ENCODE measurements around the gene HLA-DQA1. TPM values are rescaled to one million over a fixed set of nuclear protein-coding genes. Genes with fewer than 3 reads are reported as not detected.
"Not testable (repeated sequence)": the region's sequence is repeated elsewhere in the genome, so short reads cannot be mapped to it uniquely, and the experiment has no call there.

Gene HLA-DQA1
- total and polyA plus RNA-seq, 12 donors = 1.3 to 136 (median 13.3) TPM

DNA sequence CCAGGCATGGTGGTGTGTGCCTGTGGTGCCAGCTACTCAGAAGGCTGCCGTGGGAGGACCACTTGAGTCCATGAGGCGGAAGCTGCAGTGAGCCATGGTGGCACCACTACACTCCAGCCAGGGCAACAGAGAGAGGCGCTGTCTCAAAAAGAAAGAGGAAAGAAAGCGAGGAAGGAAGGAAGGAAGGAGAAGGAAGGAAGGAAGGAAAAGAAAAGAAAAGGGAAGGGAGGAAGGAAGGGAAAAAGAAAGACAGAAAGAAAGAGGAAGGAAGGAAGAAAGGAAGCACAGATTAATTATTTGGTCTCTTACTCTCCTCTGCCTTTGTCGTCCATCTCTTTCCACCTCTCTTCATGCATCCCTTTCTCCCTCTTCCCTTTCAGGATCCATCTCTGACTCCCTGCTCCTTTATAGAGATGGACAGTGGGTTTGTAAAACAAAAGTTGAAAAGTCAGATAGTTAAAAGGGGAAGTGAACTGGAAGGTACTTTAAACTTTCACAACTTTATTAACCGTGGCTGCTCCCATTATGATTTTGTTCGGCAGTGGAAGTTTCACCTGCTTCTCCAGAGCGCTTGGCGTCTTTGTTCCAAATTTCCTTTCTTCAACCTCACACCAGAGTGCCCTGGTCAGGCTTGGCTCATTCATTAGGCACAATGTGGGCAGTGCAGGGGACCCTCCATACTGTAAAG lies 1.5 kb downstream of the HLA-DQA1 start:
- intact Hi-C loops (cut with DNase I) = no loop called here
- 74 to 78% methylated on average over 9 of the region's 9 CpGs for WGBS, 2 donors
- no peaks in the 10 kb centered on the region for H3K36me3 ChIP-seq
- ATAC-seq (no peak), DNase-seq (no peak)
- H3K27me3 ChIP-seq = peaks cover 0 to 15% (median 0%) of the 10 kb centered on the region in 7 donors
- H3K4me1 ChIP-seq = no peaks in the 10 kb centered on the region
- no peak overlapping the region for H3K27ac ChIP-seq
- H3K4me3 ChIP-seq = peak overlapping the region in 3 of 10 donors; percentile 20 to 44 (median 34)
- TF ChIP-seq, protein P1, sequence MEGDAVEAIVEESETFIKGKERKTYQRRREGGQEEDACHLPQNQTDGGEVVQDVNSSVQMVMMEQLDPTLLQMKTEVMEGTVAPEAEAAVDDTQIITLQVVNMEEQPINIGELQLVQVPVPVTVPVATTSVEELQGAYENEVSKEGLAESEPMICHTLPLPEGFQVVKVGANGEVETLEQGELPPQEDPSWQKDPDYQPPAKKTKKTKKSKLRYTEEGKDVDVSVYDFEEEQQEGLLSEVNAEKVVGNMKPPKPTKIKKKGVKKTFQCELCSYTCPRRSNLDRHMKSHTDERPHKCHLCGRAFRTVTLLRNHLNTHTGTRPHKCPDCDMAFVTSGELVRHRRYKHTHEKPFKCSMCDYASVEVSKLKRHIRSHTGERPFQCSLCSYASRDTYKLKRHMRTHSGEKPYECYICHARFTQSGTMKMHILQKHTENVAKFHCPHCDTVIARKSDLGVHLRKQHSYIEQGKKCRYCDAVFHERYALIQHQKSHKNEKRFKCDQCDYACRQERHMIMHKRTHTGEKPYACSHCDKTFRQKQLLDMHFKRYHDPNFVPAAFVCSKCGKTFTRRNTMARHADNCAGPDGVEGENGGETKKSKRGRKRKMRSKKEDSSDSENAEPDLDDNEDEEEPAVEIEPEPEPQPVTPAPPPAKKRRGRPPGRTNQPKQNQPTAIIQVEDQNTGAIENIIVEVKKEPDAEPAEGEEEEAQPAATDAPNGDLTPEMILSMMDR (IDR thresholded peaks at IDR 0.05) = no peak
- no peaks in the 10 kb centered on the region for H3K9me3 ChIP-seq

DNA sequence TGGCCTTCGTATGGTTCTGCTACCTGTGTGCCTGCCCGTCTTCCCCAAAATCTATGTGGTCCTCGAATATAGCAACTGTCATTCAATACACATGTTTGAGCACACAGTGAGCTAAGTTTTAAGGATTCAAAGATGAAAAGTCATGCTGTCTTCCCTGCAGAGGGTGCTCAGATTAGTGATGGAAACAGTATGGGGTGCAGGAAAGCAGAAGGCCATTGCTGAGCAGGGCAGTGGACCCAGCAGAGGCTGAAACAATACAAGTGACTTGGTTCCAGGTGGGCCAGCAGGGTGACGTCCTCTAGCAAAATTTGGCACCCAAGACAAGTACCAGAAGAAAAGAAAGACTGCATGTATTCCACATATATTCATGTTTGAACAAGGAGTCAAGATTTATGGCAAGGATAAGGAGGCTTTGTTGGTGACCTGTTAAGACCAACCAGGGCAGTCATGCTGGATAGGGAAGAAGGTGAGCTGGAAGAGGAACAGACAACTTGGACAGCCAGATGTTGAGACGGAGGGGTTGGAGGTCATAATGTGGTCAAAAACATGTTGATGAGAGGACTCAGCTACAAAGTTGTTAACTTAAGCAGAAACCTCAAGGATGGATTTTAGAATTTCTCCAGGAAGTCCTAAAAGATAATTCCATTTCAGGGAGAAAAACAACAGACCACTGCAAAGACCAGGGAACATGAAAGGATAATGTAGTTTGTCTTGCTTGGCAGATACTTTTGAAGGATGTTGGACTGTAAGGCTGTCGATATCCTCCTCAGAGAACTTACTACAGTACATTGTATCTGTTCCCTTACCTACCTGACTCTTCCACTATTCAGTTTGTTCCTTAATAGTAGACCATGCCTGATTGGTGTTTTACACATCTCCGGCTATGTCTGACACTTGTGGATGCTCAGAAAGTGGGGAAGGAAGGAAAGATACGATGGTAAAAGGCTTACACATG lies 2.5 kb downstream of the HLA-DQA1 start:
- 79 to 80% methylated on average over 8 of the region's 8 CpGs for WGBS, 2 donors
- H3K27me3 ChIP-seq = peaks cover 0 to 14% (median 0%) of the 10 kb centered on the region in 7 donors
- TF ChIP-seq, protein P1 (IDR thresholded peaks at IDR 0.05) = no peak

DNA sequence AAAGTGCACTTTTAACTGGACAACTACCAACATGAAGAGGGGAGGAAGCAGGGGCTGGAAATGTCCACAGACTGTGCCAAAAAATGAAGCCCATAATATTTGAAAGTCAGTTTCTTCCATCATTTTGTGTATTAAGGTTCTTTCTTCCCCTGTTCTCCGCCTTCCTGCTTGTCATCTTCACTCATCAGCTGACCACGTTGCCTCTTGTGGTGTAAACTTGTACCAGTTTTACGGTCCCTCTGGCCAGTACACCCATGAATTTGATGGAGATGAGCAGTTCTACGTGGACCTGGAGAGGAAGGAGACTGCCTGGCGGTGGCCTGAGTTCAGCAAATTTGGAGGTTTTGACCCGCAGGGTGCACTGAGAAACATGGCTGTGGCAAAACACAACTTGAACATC lies 3.9 kb downstream of the HLA-DQA1 start:
- H3K27ac ChIP-seq = no peak overlapping the region
- ATAC-seq (no peak), DNase-seq (no peak)
- intact Hi-C loops (cut with DNase I) = loop anchor here in 2 of 10 donors (5.0 to 10.0 kb wide), 2 partner anchors 104 to 106 kb away; partner anchors contain the start of gene HLA-DQA2 (in 1 of the 2)
- 89% methylated on average over 6 of the region's 6 CpGs for WGBS, 2 donors
- no peaks in the 10 kb centered on the region for H3K9me3 ChIP-seq
- no peaks in the 10 kb centered on the region for H3K36me3 ChIP-seq
- TF ChIP-seq, protein P1 (IDR thresholded peaks at IDR 0.05) = no peak
- H3K4me3 ChIP-seq = no peak overlapping the region
- H3K27me3 ChIP-seq = peaks cover 0 to 6% (median 0%) of the 10 kb centered on the region in 7 donors
- H3K4me1 ChIP-seq = no peaks in the 10 kb centered on the region

More for the DNA sequence above, 2.5 kb downstream of the HLA-DQA1 start:
- Histone ChIP-seq H3K4me1 (no peaks in the 10 kb centered on the region), H3K4me3 (no peak overlapping the region), H3K9me3 (no peaks in the 10 kb centered on the region), H3K27ac (no peak overlapping the region), H3K36me3 (no peaks in the 10 kb centered on the region)
- ATAC-seq (no peak), DNase-seq (no peak)
- intact Hi-C loops (cut with DNase I) = loop anchor here in 2 of 10 donors (5.0 to 10.0 kb wide), 2 partner anchors 105 to 108 kb away; partner anchors contain the start of gene HLA-DQA2 (in 1 of the 2)

DNA sequence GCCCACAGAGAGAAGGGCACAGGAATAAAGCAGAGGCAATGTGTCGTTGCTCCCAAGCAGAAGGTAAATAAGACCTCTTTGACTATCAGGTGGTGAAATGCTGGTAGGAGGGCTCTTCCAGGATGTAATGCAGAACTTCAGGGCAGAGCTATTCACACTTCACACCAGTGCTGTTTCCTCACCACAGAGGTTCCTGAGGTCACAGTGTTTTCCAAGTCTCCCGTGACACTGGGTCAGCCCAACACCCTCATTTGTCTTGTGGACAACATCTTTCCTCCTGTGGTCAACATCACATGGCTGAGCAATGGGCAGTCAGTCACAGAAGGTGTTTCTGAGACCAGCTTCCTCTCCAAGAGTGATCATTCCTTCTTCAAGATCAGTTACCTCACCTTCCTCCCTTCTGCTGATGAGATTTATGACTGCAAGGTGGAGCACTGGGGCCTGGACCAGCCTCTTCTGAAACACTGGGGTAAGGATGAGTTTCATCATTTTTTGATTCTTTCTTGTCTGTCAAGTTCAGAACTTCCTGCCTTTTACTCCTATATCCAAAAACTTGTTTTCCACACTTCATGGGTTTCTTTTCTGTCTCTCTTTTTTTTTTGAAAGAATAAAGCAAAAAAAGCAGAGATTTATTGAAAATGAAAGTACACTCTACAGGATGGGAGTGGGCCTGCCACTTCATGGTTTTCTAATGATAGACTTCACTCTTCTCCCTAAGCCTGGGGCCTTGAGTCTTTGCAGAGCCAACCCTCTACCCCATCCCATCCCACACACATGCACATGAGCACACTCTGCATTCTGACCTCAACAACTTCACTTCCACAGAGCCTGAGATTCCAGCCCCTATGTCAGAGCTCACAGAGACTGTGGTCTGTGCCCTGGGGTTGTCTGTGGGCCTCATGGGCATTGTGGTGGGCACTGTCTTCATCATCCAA lies 4.8 kb downstream of the HLA-DQA1 start:
- intact Hi-C loops (cut with DNase I) = loop anchor here in 2 of 10 donors (5.0 to 10.0 kb wide), 2 partner anchors 103 to 105 kb away; partner anchors contain the start of gene HLA-DQA2 (in 1 of the 2)
- not testable (repeated sequence) for ATAC-seq, H3K27me3 ChIP-seq, H3K4me1 ChIP-seq, H3K36me3 ChIP-seq, H3K27ac ChIP-seq, H3K4me3 ChIP-seq, DNase-seq, H3K9me3 ChIP-seq
- 51 to 62% methylated on average over 2 of the region's 2 CpGs for WGBS, 2 donors
